Measurements from ENCODE around the gene ZNF398. TPM values are rescaled to one million over a fixed set of nuclear protein-coding genes. Genes with fewer than 3 reads are reported as not detected.

ZNF398 gene
- total RNA-seq, 4 donors from 2014 or later = 13.7 to 37.0 (median 28.1) TPM

DNA sequence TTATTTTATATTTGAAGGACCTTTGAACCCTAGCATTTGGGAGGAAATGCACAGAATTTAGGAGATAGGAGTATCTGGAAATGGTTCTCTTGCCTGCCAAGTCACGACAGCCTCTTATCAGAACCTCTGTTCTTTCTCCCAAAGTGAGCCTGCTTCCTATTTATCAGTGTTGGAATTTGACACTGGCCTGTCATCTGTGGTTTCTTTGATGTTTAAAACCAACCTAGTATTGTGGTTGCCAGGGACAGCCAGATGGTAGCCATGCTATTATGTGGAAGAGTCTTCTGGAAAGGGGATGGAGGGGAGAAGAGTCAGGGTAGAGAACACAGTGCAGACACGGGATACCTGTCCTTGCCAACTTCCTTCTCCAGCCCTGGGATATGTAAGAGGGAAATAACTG lies 69.1 kb downstream of the ZNF398 start:
- in situ Hi-C loops (cut with MboI; ENCODE audit: low pct_ligation_motif_present in 1 of 4, low pct_unique_long_range_greater_than_20kb in 1 of 4, low sequenced_read_pairs in 3 of 4) = no loop called here
- intact Hi-C loops (cut with DNase I; ENCODE audit: low total_unique reads) = no loop called here
- 50 to 87% methylated on average over 1 to 2 of the region's 2 CpGs for WGBS, 2 donors (ENCODE audit: low coverage in 1 of 2)
- TF ChIP-seq, protein P1, sequence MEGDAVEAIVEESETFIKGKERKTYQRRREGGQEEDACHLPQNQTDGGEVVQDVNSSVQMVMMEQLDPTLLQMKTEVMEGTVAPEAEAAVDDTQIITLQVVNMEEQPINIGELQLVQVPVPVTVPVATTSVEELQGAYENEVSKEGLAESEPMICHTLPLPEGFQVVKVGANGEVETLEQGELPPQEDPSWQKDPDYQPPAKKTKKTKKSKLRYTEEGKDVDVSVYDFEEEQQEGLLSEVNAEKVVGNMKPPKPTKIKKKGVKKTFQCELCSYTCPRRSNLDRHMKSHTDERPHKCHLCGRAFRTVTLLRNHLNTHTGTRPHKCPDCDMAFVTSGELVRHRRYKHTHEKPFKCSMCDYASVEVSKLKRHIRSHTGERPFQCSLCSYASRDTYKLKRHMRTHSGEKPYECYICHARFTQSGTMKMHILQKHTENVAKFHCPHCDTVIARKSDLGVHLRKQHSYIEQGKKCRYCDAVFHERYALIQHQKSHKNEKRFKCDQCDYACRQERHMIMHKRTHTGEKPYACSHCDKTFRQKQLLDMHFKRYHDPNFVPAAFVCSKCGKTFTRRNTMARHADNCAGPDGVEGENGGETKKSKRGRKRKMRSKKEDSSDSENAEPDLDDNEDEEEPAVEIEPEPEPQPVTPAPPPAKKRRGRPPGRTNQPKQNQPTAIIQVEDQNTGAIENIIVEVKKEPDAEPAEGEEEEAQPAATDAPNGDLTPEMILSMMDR (IDR thresholded peaks at IDR 0.05) = no peak
- TF ChIP-seq POLR2AphosphoS5 (IDR thresholded peaks at IDR 0.05) (no peak), POLR2A (IDR thresholded peaks at IDR 0.05) (no peak), EP300 (IDR thresholded peaks at IDR 0.05; ENCODE audit: low read depth) (no peak)
- no peaks in the 10 kb centered on the region for H3K27me3 ChIP-seq
- H3K4me3 ChIP-seq = no peak overlapping the region
- peaks cover 0 to 80% (median 30%) of the 10 kb centered on the region in 4 donors for H3K36me3 ChIP-seq
- no peaks in the 10 kb centered on the region for H3K4me1 ChIP-seq
- no peak overlapping the region for H3K27ac ChIP-seq
- DNase-seq = no peak
- H3K9me3 ChIP-seq = no peaks in the 10 kb centered on the region

DNA sequence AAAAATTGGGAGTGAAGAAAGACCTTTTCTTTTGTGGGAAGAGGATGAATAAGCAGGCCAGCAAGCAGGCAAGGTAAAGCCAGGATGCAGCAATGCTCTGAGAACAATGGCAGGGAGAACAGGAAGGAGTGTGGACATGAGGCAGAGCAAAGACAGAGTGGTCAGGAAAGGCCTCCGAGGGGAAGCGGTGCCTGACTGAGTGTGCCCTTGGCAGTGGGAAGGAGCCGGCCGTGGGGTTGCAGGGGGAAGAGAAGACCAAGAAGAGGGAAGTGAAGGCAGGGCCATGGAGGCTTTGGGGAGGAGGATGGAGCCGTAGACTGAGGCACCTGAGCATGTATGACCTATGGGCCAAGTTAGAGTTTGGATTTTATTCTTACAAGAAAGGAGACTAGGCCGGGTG lies 70.3 kb downstream of the ZNF398 start:
- no peak for DNase-seq
- no peaks in the 10 kb centered on the region for H3K27me3 ChIP-seq
- intact Hi-C loops (cut with DNase I; ENCODE audit: low total_unique reads) (no loop called here), in situ Hi-C loops (cut with MboI; ENCODE audit: low pct_ligation_motif_present in 1 of 4, low pct_unique_long_range_greater_than_20kb in 1 of 4, low sequenced_read_pairs in 3 of 4) (no loop called here)
- H3K27ac ChIP-seq = no peak overlapping the region
- H3K4me3 ChIP-seq = no peak overlapping the region
- no peaks in the 10 kb centered on the region for H3K9me3 ChIP-seq
- 89 to 92% methylated on average over 5 to 6 of the region's 6 CpGs for WGBS, 2 donors (ENCODE audit: low coverage in 1 of 2)
- TF ChIP-seq EP300 (IDR thresholded peaks at IDR 0.05; ENCODE audit: low read depth) (no peak), POLR2AphosphoS5 (IDR thresholded peaks at IDR 0.05) (no peak), POLR2A (IDR thresholded peaks at IDR 0.05) (no peak)
- TF ChIP-seq, protein P1 (IDR thresholded peaks at IDR 0.05) = no peak
- H3K36me3 ChIP-seq = peaks cover 0 to 68% (median 24%) of the 10 kb centered on the region in 4 donors
- no peaks in the 10 kb centered on the region for H3K4me1 ChIP-seq

DNA sequence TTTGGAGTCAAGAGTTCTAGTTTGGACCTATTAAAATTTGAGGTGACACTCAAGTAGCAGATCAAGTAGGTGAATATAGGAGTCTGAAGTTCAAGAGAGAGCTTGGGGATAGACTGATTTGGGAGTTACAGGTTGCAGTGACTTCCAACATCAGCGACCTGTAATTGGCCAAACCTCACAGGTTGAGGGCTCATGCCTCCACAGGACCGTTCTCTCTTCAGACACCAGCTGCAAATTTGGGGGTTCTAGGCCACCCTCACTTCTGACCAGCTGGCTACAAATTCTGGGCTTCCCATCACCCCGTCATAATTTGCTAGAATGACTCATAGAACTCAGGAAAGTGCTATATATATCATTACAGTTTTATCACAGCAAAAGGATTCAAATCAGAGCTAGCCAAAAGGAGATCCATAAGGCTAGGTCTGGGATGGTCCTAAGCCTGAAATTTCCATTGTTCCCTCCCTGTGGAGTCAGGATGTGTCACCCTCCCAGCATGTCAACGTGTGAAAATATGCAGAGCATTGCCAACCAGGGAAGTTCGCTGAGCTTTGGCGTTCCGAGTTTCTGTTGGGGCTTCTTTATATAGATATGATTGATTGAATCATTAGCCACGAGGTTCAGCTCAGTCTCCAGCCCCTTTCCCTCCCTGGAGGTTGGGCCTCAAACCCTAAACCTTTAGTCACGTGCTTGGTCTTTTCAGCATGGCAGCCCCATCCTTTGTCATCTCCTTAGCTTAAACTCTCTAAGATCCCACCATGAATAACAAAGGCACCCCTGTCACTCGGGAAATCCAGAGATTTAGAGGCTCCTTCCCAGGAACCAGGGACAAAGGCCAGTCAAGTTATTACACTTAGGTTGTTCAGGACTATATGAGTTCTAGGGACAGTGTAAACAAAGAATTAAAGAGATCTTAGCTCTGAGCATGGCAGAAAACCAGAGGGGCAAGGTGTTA lies 71.5 kb downstream of the ZNF398 start:
- in situ Hi-C loops (cut with MboI; ENCODE audit: low pct_ligation_motif_present in 1 of 4, low pct_unique_long_range_greater_than_20kb in 1 of 4, low sequenced_read_pairs in 3 of 4) = no loop called here
- no peaks in the 10 kb centered on the region for H3K9me3 ChIP-seq
- no peaks in the 10 kb centered on the region for H3K27me3 ChIP-seq
- peaks cover 0 to 56% (median 19%) of the 10 kb centered on the region in 4 donors for H3K36me3 ChIP-seq
- 84 to 87% methylated on average over 3 to 10 of the region's 10 CpGs for WGBS, 2 donors (ENCODE audit: low coverage in 1 of 2)
- no peak overlapping the region for H3K4me3 ChIP-seq
- TF ChIP-seq, protein P1 (IDR thresholded peaks at IDR 0.05) = no peak
- no peak for TF ChIP-seq POLR2A (IDR thresholded peaks at IDR 0.05)
- TF ChIP-seq POLR2AphosphoS5 (IDR thresholded peaks at IDR 0.05) = no peak
- TF ChIP-seq EP300 (IDR thresholded peaks at IDR 0.05; ENCODE audit: low read depth) = no peak
- no peak overlapping the region for H3K27ac ChIP-seq
- H3K4me1 ChIP-seq = no peaks in the 10 kb centered on the region
- no peak for DNase-seq
- intact Hi-C loops (cut with DNase I; ENCODE audit: low total_unique reads) = no loop called here

DNA sequence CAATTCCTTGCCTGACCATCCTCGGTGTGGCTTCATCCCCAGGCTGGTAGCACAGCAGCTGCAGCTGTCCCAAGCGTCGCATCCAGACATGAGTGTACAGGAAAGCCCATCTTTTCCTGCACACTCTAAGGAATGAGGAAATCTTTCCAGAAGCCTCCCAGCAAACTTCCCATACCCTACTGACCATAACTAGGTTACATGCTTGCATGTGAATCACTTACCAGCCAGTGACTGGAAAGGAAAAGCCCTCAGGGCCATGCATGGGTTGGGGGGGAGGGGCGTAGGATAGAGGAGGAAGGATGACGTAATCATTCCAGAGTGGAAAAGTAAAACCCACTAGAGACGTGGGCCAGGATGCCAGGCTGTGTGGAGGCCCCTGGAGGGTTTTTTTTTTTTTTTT lies 73.3 kb downstream of the ZNF398 start:
- H3K4me1 ChIP-seq = no peaks in the 10 kb centered on the region
- no peak for DNase-seq
- H3K4me3 ChIP-seq = no peak overlapping the region
- H3K36me3 ChIP-seq = peaks cover 0 to 49% (median 15%) of the 10 kb centered on the region in 4 donors
- no peak for TF ChIP-seq POLR2AphosphoS5 (IDR thresholded peaks at IDR 0.05)
- TF ChIP-seq, protein P1 (IDR thresholded peaks at IDR 0.05) = no peak
- H3K27ac ChIP-seq = no peak overlapping the region
- WGBS, 2 donors (ENCODE audit: low coverage in 1 of 2) = 83% methylated on average over 6 of the region's 6 CpGs; no CpG with 5 or more reads in 1 of the 2 donors
- intact Hi-C loops (cut with DNase I; ENCODE audit: low total_unique reads) = no loop called here
- in situ Hi-C loops (cut with MboI; ENCODE audit: low pct_ligation_motif_present in 1 of 4, low pct_unique_long_range_greater_than_20kb in 1 of 4, low sequenced_read_pairs in 3 of 4) = no loop called here
- no peaks in the 10 kb centered on the region for H3K27me3 ChIP-seq
- no peaks in the 10 kb centered on the region for H3K9me3 ChIP-seq

Data from transverse colon (tissue), 4 donors.